ENCODE measurements around the gene GPR132. TPM values are rescaled to one million over a fixed set of nuclear protein-coding genes. Genes with fewer than 3 reads are reported as not detected.

The GPR132 gene
- total and polyA plus RNA-seq, 2 of the 8 experiments (the other 6 are each of a cell fraction or from before 2014, with no cell fraction given), result 0.11 TPM; not detected in 1

DNA sequence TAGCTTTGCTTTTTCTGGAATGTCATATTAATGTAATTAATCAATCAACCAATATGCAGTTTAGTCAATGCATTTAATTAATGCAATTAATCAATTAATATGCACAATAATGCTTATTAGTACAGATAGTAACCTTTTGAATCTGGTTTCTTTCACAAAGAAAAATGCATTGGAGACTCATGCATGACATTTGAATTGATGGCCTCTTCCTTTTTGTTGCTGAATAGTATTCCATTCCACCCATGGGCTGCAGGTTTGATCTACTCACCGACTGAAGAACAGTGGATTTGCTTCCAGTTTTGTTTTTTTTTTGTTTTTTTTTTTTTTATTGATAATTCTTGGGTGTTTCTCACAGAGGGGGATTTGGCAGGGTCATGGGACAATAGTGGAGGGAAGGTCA, 13.1 kb upstream of the GPR132 start:
- no peak overlapping the region for H3K56ac ChIP-seq (replicated peaks; ENCODE audit: insufficient read length, low read depth, low read length)
- ChIA-PET POLR2A (ENCODE audit: partially characterized antibody) (no interaction called here), CTCF (ENCODE audit: partially characterized antibody) (no interaction called here)
- H2BK12ac ChIP-seq (ENCODE audit: low read depth, low read length), result no peak overlapping the region
- WGBS, 2 experiments (ENCODE audit: extremely low coverage in 1 of 2, insufficient coverage in 1 of 2, insufficient read length in 1 of 2, insufficient replicate concordance in 2 of 2, low coverage in 1 of 2, low lambda C conversion rate in 2 of 2, missing lambda C conversion rate in 1 of 2), result 83% methylated on average over 1 of the region's 1 CpG; no CpG with 5 or more reads in 1 of the 2 experiments
- no peak overlapping the region for H2AK5ac ChIP-seq (ENCODE audit: low read depth, low read length)
- H2BK120ac ChIP-seq (replicated peaks; ENCODE audit: low read depth, low read length), result no peak overlapping the region
- no peak overlapping the region for H4K5ac ChIP-seq (ENCODE audit: insufficient read length, low read depth, low read length)
- H3K14ac ChIP-seq (ENCODE audit: insufficient read length), result no peak overlapping the region
- H3K4me1 ChIP-seq (replicated peaks in 1 of 4; ENCODE audit: control insufficient read depth in 3 of 4, insufficient read depth in 4 of 4, low read length in 3 of 4), result peaks cover 0 to 14% (median 5%) of the 10 kb centered on the region in 4 experiments; a peak in 6 of 7 replicates
- H3K79me2 ChIP-seq (ENCODE audit: control insufficient read depth in 1 of 2, insufficient read depth in 2 of 2, low read length in 2 of 2), result no peaks in the 10 kb centered on the region
- H3K27me3 ChIP-seq (replicated peaks in 1 of 4; ENCODE audit: control insufficient read depth in 3 of 4, extremely low read depth in 1 of 4, insufficient read depth in 3 of 4, low read length in 3 of 4), result no peaks in the 10 kb centered on the region
- H3K27ac ChIP-seq (ENCODE audit: low read depth, low read length), result no peak overlapping the region
- peaks cover 0 to 3% of the 10 kb centered on the region in 2 experiments for H4K20me1 ChIP-seq (replicated peaks in 1 of 2; ENCODE audit: control insufficient read depth in 1 of 2, insufficient read depth in 2 of 2, low read length in 2 of 2)
- FAIRE-seq (no peak), DNase-seq (ENCODE audit: low read depth in 1 of 2, low spot score in 2 of 2) (no peak)
- H3K23me2 ChIP-seq (ENCODE audit: low read depth, low read length), result peaks cover 9% of the 10 kb centered on the region; the same call in 1 of the 2 replicates
- no peak overlapping the region for H4K91ac ChIP-seq (replicated peaks; ENCODE audit: insufficient read length, low read length)
- TF ChIP-seq SUZ12 (IDR thresholded peaks at IDR 0.05; ENCODE audit: low read length) (no peak), FOSL1 (IDR thresholded peaks at IDR 0.05; ENCODE audit: insufficient read depth, low read depth, low read length) (no peak), CHD1 (IDR thresholded peaks at IDR 0.05; ENCODE audit: low read depth, low read length) (no peak), SIRT6 (IDR thresholded peaks at IDR 0.05; ENCODE audit: low read length) (no peak), EZH2 (IDR thresholded peaks at IDR 0.05; ENCODE audit: low read depth, low read length, severe bottlenecking) (no peak)
- H4K8ac ChIP-seq (ENCODE audit: extremely low read depth, insufficient read depth, low read length), result no peak overlapping the region
- H2AFZ ChIP-seq (ENCODE audit: low read length), result no peak overlapping the region
- H3K4me3 ChIP-seq (ENCODE audit: extremely low read depth in 1 of 4, insufficient read depth in 2 of 4, low read depth in 3 of 4, low read length in 4 of 4), result no peak overlapping the region
- H2BK20ac ChIP-seq (ENCODE audit: low read length), result no peak overlapping the region
- H3K9me3 ChIP-seq (ENCODE audit: insufficient read depth in 2 of 2, low read depth in 1 of 2, low read length in 1 of 2), result peaks cover 0 to 6% of the 10 kb centered on the region in 2 experiments; a peak in 1 of 4 replicates
- H3K36me3 ChIP-seq (ENCODE audit: control insufficient read depth in 2 of 4, insufficient read depth in 4 of 4, low read length in 3 of 4), result no peaks in the 10 kb centered on the region
- no peak overlapping the region for H2BK5ac ChIP-seq (ENCODE audit: low read depth, low read length)
- no peak overlapping the region for H3K4ac ChIP-seq (replicated peaks; ENCODE audit: insufficient read length, low read depth, low read length)
- H3K79me1 ChIP-seq (ENCODE audit: low read depth, low read length), result no peaks in the 10 kb centered on the region
- no peak overlapping the region for H3K4me2 ChIP-seq (ENCODE audit: insufficient read depth in 1 of 2, low read depth in 2 of 2, low read length in 2 of 2)
- no peak overlapping the region for H2BK15ac ChIP-seq (ENCODE audit: low read length)
- no peak overlapping the region for H3K9ac ChIP-seq (replicated peaks in 1 of 4; ENCODE audit: extremely low read depth in 1 of 4, low read depth in 3 of 4, low read length in 3 of 4)
- H3K23ac ChIP-seq (ENCODE audit: insufficient read length), result no peak overlapping the region
- no peak overlapping the region for H3K18ac ChIP-seq (ENCODE audit: extremely low read depth, low read length)

Data from H1 (cell line).